Activated CD4-positive, alpha-beta T cell treated with anti-CD3 and anti-CD28 coated beads, Interleukin-2, amount 50 U/mL, for 1 hour (primary cell): ENCODE data around the gene RYR1.

ENCODE experiments used
- DNase-seq: peaks from one replicate; pipeline ENCODE4 v3.0.0-alpha.2; 2020

RYR1 gene

GRCh38 chr19:38429055-38429810 is 4.3 kb upstream of the RYR1 start:
- DNase-seq: no peak

GRCh38 chr19:38429811-38430156 is 3.7 kb upstream of the RYR1 start:
- DNase-seq: no peak

DNA sequence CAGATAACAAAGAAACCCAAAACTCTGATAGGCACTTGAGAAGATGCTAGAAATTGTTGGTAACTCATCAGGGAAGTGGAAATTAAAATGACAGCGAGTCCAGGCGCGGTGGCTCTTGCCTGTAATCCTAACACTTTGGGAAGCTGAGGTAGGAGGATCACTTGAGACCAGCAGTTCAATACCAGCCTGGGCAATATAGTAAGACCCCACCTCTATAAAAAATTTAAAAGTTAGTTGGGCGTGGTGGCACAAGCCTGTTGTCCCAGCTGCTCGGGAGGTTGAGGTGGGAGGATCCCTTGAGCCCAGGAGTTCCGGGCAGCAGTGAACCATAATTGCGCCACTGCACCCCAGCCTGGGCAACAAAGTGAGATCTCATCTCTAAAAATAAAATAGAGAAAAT is 2.6 kb upstream of the RYR1 start:
- no peak for DNase-seq

GRCh38 chr19:38434549-38435051 is 1.1 kb downstream of the RYR1 start:
- DNase-seq: no peak

DNA sequence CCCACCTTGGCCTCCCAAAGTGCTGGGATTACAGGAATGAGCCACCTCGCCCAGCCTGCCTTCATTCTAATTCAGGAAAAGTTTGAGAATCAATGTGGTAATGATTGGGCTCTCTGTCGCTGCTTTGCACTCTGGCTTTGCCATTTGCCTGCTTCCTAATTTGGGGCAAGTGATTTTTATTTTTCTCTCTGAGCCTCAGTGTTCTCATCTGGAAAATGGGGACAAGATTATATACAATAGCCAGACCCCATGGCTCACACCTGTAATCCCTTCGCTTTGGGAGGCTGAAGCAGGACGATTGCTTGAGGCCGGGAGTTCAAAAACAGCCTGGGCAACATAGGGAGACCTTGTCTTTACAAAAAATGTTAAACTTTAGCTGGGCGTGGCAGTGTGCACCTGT is 3.8 kb downstream of the RYR1 start:
- DNase-seq: no peak

GRCh38 chr19:38437917-38438316 is 4.4 kb downstream of the RYR1 start:
- no peak for DNase-seq

DNA sequence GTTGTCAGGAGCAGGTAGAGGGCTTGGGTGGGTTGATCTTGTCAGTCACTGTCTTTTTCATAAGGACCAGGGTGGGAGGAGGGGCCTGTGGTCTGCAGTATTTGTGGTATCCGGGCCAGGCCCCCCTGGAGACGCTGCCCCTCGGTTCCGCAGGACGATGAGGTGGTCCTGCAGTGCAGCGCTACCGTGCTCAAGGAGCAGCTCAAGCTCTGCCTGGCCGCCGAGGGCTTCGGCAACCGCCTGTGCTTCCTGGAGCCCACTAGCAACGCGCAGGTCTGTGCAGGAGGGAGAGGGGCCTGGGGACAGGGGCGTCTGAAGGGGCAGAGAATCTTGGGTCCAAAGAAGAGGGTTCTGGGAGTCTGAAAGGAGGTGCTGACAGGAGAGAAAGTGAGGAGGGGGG is 7.1 kb downstream of the RYR1 start:
- no peak for DNase-seq

GRCh38 chr19:38441657-38442348 is 8.3 kb downstream of the RYR1 start:
- DNase-seq: no peak

DNA sequence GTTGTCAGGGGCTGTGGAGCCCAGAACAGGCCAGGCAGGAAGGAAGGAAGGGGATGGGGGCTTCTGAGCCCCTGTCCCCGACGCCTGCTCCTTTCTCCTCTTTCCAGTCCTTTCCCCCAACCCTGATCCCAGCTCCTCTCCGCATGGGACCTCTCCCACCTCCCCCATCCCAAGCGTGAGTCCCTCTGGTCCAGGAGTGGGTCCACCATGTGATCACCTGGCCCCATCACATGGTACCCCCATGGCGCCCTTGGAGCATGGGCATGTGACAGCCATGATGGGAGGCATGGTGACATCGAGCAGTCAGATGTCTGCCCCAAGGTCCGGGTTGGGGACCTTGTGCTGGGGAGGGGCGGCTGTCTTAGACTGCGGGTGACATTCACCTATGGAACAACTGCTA is 9.2 kb downstream of the RYR1 start:
- no peak for DNase-seq

GRCh38 chr19:38443458-38443999 is 10.0 kb downstream of the RYR1 start:
- no peak for DNase-seq

- DNase-seq: no peak
Measured at GRCh38 chr19:38444026-38444425, 10.5 kb downstream of the RYR1 start.

GRCh38 chr19:38445362-38445761 is 11.9 kb downstream of the RYR1 start:
- DNase-seq: no peak

DNA sequence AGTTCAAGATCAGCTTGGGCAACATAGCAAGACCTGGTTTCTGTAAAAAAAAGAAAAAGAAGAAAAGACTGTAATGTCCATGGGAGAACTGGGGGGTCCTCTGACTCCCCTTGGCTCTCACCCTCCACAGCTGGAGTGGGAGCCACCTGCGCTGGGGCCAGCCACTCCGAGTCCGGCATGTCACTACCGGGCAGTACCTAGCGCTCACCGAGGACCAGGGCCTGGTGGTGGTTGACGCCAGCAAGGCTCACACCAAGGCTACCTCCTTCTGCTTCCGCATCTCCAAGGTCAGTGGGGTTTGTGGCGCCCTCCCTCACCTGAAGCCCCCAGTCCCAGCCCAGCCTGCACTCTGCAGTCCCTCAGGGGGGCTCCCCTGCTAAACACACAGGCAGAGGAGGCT is 14.7 kb downstream of the RYR1 start:
- no peak for DNase-seq

DNA sequence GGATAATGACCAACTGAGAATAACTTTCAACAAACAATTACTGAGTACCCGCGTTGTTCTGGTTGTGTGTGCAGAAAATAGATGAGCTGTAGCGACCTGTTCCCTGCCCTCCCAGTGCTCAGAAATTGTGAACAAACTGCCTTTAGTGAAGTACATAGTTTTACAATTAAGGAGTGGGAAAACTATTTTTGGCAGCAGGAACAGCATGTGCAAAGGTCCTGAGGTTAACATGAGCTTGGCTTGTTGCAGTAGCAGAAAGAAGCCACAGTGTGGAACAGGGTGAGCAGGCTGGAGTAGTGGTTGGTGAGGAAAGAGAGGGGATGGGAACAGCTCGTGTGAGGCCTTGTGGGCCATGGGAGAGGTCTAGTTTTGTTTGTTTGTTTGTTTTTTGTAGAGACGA is 16.0 kb downstream of the RYR1 start:
- no peak for DNase-seq

DNA sequence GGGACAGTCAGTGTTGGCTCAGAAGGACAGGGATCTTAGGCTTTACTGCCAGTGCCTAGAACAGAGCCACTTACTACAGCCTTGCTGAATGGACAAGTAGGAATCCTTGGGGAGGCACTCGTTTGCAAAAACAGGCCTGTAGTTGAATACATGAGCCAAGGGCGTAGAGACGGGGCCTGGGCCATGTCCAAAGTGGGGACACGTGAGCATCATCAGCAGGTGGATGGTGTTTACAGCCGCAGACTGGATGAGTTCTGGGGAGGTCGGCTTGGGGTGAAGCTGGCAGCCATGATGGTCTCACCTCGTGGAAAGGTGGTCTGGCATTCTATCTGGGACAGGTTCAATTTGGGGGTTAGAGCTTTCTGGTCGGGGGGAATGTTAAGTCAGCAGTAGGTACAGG is 17.5 kb downstream of the RYR1 start:
- DNase-seq: no peak

- DNase-seq: no peak
Measured at GRCh38 chr19:38451629-38452028, 18.1 kb downstream of the RYR1 start.

DNA sequence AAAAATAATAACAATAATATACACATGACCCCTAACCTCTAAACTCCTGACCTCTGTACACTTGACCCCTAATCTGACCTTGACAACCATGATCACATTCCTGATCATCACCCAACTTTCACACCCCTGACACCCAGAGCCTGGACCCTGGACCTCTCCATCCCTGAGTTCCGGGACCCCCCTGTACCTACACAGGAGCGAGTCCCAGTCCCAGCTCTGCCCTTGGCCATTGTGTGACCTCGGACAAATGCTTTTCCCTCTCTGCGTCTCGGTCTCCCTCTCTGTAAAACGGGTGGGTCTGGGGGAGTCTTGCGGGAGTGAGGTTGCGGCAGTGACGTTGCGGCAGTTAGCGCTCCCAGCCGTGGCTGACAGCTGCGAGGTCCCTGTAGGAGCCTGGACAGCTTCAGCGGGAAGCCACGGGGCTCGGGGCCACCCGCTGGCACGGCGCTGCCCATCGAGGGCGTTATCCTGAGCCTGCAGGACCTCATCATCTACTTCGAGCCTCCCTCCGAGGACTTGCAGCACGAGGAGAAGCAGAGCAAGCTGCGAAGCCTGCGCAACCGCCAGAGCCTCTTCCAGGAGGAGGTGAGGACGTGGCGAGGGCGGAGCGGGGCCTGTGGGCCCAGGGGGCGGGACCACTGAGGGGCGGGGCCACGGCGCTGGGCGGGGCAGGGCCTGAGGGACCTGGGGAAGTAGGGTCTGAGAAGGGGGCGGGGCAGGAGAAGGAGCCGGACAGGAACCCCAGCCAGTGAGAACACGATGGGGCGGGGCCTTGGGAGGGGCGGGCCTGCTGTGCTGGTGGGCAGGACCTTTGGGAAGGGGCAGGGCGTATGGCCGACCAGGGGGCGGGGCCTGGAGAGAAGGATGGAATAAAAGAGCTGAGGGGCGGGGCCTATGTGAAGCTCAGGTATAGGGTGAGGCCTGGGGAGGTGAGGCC is 19.2 kb downstream of the RYR1 start:
- no peak for DNase-seq

GRCh38 chr19:38453596-38453995 is 20.1 kb downstream of the RYR1 start:
- DNase-seq: no peak

DNA sequence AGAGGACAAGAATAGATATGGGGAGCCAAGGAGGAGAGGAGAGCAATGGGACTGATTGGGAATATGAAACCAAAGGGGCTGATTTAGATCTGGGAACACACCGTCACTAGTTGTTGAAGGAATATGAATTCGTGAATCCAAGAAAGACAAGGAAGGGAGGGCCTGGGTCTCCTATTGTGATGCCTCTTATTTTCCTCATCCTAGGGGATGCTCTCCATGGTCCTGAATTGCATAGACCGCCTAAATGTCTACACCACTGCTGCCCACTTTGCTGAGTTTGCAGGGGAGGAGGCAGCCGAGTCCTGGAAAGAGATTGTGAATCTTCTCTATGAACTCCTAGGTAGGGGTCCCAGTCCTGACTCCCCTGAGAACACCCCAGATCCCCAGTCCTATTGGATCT is 21.5 kb downstream of the RYR1 start:
- no peak for DNase-seq

- no peak for DNase-seq
Measured at GRCh38 chr19:38457202-38457601, 23.7 kb downstream of the RYR1 start.

GRCh38 chr19:38457690-38458405 is 24.4 kb downstream of the RYR1 start:
- DNase-seq: no peak

DNA sequence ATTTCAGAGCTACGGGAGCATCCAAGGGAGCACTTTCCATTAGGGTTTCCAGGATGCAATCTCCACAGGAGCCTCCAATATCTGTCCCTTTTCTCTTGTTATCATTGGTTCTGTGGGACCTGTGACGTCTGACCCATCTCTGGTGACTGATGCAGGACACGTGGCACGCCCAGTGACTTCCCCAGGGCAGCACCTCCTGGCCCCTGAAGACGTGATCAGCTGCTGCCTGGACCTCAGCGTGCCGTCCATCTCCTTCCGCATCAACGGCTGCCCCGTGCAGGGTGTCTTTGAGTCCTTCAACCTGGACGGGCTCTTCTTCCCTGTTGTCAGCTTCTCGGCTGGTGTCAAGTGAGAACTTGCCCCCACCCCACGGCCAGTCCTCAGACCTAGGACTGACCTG is 25.5 kb downstream of the RYR1 start:
- no peak for DNase-seq

DNA sequence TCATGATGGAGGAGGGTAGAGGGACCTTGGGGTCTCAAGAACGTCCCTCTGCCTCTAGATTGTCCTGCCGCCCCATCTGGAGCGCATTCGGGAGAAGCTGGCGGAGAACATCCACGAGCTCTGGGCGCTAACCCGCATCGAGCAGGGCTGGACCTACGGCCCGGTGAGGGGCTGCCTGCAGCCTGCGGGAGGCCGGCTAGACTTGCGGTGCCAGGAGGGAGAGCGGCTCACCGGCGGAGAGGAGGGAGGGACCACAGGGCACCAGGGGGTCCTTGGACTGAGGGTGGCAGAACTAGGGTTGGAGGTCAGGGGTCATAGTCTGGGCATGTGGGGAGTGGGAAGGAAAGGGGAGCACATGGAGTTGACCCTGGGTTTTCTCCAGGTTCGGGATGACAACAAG is 29.9 kb downstream of the RYR1 start:
- no peak for DNase-seq
